Upper lobe of right lung (tissue), 1 donor: ENCODE results near the gene RGS4. TPM values are rescaled to one million over a fixed set of nuclear protein-coding genes. Genes with fewer than 3 reads are reported as not detected.

ENCODE experiments used
- ATAC-seq: fragments of 200-7000 bp; cut with Tn5 transposase; one replicate; pipeline ENCODE4 v1.9.1; 2020; ENCODE audit warnings: mild to moderate bottlenecking, moderate library complexity
- DNase-seq: peaks from one replicate; pipeline ENCODE4 v3.0.0-alpha.2; 2020
- H3K27ac ChIP-seq: fragments of 200-600 bp; one replicate; pipeline ENCODE4 v1.8.0; 2022
- H3K27me3 ChIP-seq: fragments of 200-600 bp; one replicate; pipeline ENCODE4 v1.8.0; 2022; ENCODE audit warnings: mild to moderate bottlenecking
- H3K36me3 ChIP-seq: fragments of 200-600 bp; one replicate; pipeline ENCODE4 v1.8.0; 2022
- H3K4me1 ChIP-seq: fragments of 200-600 bp; one replicate; pipeline ENCODE4 v1.8.0; 2022
- H3K4me3 ChIP-seq: fragments of 200-600 bp; one replicate; pipeline ENCODE4 v1.8.0; 2022; ENCODE audit warnings: mild to moderate bottlenecking
- H3K9me3 ChIP-seq: fragments of 200-600 bp; one replicate; pipeline ENCODE4 v1.8.0; 2022
- CTCF ChIP-seq: fragments of 200-600 bp; IDR thresholded peaks from one replicate; pipeline ENCODE4 v1.8.0; 2022; ENCODE audit warnings: antibody characterized with exemption
- intact Hi-C: fragments of 100-400 bp; cut with DNase I; formaldehyde crosslinking; loops from one replicate; pipeline ENCODE4 v1.11.0; 2022
- total RNA-seq: library from RNA; stranded (reverse); fragmentation: NEBNext Ultra II Directional; extraction: Animal tissue kit (Norgen Biotek cat#: 25700); gene quantifications from one replicate; pipeline ENCODE4 v1.2.1, GENCODE V29; 2021
- donor health status: DM: no; HTN: yes; CAD: no; lungs with severe emphysema.

RGS4 gene
- total RNA-seq, 1 donor from 2014 or later: 0.81 TPM

- no peak overlapping the region for H3K27ac ChIP-seq
- H3K4me1 ChIP-seq: no peaks in the 10 kb centered on the region
- ATAC-seq (no peak), DNase-seq (no peak)
- H3K9me3 ChIP-seq: no peaks in the 10 kb centered on the region
- no peaks in the 10 kb centered on the region for H3K36me3 ChIP-seq
- intact Hi-C loops: no loop called here
- no peaks in the 10 kb centered on the region for H3K27me3 ChIP-seq
- H3K4me3 ChIP-seq: no peak overlapping the region
- no peak for TF ChIP-seq CTCF
Observed at GRCh38 chr1:163048869-163049268, 20.3 kb upstream of the RGS4 start.

DNA sequence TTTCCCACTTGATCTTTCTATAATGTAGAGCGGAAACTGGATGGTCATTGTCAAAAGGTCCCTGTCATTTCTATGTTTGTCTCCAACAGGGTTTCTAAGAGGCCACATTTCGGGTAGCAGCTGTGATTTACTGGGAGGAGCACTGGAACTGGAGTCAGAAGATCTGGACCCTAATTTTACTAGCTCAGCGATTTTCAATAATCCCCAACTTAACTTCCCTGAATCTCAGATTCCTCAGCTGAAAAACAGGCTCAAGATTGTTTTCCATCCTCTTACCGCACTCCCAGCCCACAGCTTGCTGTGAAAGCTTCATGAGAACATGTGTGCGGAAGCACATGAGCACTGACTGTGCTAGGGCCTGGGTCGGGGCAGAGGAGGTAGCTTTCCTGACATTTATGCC is 19.9 kb upstream of the RGS4 start:
- no peak for ATAC-seq
- Histone ChIP-seq H3K27ac (no peak overlapping the region), H3K36me3 (no peaks in the 10 kb centered on the region), H3K27me3 (no peaks in the 10 kb centered on the region), H3K4me1 (no peaks in the 10 kb centered on the region), H3K4me3 (no peak overlapping the region), H3K9me3 (no peaks in the 10 kb centered on the region)
- TF ChIP-seq CTCF: no peak
- intact Hi-C loops: no loop called here
- no peak for DNase-seq

- TF ChIP-seq CTCF: no peak
- Histone ChIP-seq H3K27me3 (no peaks in the 10 kb centered on the region), H3K9me3 (no peaks in the 10 kb centered on the region), H3K4me3 (no peak overlapping the region), H3K27ac (no peak overlapping the region), H3K36me3 (no peaks in the 10 kb centered on the region), H3K4me1 (no peaks in the 10 kb centered on the region)
- intact Hi-C loops: no loop called here
- no peak for ATAC-seq
- no peak for DNase-seq
Observed at GRCh38 chr1:163050496-163050895, 18.7 kb upstream of the RGS4 start.

GRCh38 chr1:163054181-163054591 is 15.0 kb upstream of the RGS4 start:
- peak; percentile 68 for ATAC-seq
- Histone ChIP-seq H3K9me3 (no peaks in the 10 kb centered on the region), H3K27ac (no peak overlapping the region), H3K4me1 (no peaks in the 10 kb centered on the region), H3K36me3 (no peaks in the 10 kb centered on the region), H3K4me3 (no peak overlapping the region), H3K27me3 (no peaks in the 10 kb centered on the region)
- no peak for DNase-seq
- intact Hi-C loops: no loop called here
- no peak for TF ChIP-seq CTCF

- ATAC-seq (peak; percentile 68), DNase-seq (no peak)
- no peak for TF ChIP-seq CTCF
- H3K9me3 ChIP-seq: no peaks in the 10 kb centered on the region
- no peaks in the 10 kb centered on the region for H3K27me3 ChIP-seq
- H3K4me3 ChIP-seq: no peak overlapping the region
- intact Hi-C loops: no loop called here
- no peaks in the 10 kb centered on the region for H3K4me1 ChIP-seq
- no peak overlapping the region for H3K27ac ChIP-seq
- no peaks in the 10 kb centered on the region for H3K36me3 ChIP-seq
Observed at GRCh38 chr1:163055005-163055404, 14.2 kb upstream of the RGS4 start.

DNA sequence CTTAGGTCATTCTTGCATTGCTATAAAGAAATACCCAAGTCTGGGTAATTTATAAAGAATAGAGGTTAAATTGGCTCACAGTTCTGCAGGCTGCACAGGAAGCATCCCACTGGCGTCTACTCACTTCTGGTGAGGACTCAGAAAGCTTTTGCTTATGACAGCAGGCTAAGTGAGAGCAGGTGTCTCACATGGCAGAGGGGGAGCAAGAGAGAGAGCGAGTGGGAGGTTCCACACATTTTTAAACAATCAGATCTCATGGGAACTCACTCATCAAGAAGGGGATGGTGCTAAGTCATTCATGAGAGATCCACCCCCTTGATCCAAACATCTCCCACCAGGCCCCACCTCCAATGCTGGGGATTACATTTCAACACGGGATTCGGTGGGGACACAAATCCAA is 13.6 kb upstream of the RGS4 start:
- ATAC-seq (no peak), DNase-seq (no peak)
- no peak overlapping the region for H3K27ac ChIP-seq
- H3K4me3 ChIP-seq: no peak overlapping the region
- intact Hi-C loops: no loop called here
- H3K9me3 ChIP-seq: no peaks in the 10 kb centered on the region
- no peaks in the 10 kb centered on the region for H3K27me3 ChIP-seq
- no peak for TF ChIP-seq CTCF
- no peaks in the 10 kb centered on the region for H3K36me3 ChIP-seq
- H3K4me1 ChIP-seq: no peaks in the 10 kb centered on the region
